Caki2 (cell line): ENCODE data around the gene GATA3. TPM values are rescaled to one million over a fixed set of nuclear protein-coding genes. Genes with fewer than 3 reads are reported as not detected.

Experiments
- DNase-seq: peaks from one replicate; pipeline ENCODE4 v3.0.0-alpha.2; 2015; ENCODE audit warnings: low read depth
- in situ Hi-C: cut with HindIII; loops from 2 replicates; pipeline ENCODE4 v1.10.0; 2016; ENCODE audit warnings: low sequenced_read_pairs, low pct_unique_long_range_greater_than_20kb, mixed read lengths
- total RNA-seq: library from RNA; depleted of rRNA; stranded (reverse); fragments of >200 nt; shearing (Covaris generic); gene quantifications from 2 replicates; pipeline ENCODE4 v1.2.3, GENCODE V29; 2014; ENCODE audit warnings: low replicate concordance; rRNA removed

Gene GATA3
- total RNA-seq, 1 experiment from 2014 or later, result 0.34 TPM

DNA sequence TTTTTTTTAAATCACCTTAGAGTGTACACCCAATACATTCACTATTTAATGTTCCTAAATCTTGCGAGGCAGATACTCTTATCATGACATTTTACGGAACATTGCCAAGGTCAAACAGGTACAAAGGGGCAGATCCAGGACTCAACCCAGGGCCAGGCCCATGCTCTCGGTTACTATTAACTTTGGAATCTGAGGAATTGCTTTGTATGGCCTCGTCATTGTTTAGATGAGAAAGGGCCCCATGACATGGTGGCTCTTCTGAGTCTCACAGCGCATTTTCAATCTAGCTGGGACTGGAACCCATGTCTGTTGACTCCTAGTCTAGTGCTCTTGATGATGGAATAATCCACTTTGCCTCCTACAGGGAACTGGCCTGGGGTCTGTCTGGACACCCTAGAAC is 59.1 kb downstream of the GATA3 start:
- in situ Hi-C loops, result no loop called here
- DNase-seq, result no peak

DNA sequence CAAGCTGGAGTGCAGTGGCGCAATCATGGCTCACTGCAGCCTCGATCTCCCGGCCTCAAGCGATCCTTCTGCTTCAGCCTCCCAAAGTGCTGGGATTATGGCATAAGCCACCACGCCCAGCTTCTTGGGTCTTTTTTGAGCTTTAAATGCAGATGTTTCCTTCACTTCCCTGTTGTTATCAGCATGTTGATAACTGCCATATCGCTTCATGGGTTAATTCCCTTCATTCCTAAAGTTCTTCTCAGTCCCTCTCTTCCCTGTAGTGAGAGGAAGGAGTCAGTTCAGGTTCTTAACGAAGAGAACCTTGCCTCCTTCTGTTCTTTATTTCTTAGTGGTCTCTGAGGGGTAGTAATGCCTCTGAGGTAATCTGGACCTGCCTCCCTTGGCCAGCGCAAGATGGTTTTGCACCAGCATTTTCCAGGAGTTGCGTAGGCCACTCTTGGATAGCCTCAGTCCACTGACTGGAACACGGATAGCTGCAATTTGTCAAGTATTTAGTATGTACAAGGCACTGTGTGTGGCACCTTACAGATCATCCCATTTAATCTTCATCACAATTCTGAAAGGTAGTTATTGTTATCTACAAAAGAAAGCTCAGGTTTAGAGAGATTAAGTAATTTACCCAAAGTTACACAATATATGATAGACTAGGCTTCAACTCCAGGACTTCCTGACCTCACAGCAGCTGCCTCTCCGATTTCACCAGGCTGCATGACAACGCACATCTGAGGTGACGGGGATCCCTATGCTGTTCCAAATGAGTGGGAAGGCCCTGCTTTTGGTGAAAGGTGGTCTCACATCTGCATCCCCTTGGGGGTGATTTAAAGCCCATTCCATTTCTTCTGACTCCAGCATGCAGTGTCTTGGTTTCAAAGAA is 60.5 kb downstream of the GATA3 start:
- DNase-seq, result no peak
- in situ Hi-C loops, result no loop called here

DNA sequence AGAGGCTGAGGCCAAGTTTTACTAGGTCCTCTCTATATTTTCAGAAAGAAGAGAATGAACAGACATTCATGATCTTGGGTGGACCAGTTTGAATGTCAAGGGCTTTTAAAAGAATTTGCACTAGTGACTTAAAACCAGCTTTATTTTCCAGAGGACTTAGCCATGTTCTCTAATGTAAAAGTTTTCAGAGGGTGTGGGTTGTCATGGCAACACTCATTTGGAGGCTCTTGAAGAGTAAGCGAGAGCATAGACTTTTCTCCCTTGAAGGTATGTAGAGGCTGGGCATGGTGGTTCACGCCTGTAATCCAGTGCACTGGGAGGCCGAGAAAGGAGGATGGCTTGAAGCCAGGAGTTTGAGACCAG is 61.1 kb downstream of the GATA3 start:
- in situ Hi-C loops, result no loop called here
- DNase-seq, result no peak

GRCh38 chr10:8116474-8116873 is 62.0 kb downstream of the GATA3 start:
- in situ Hi-C loops, result no loop called here

GRCh38 chr10:8116926-8117493 is 62.5 kb downstream of the GATA3 start:
- DNase-seq, result no peak
- in situ Hi-C loops, result no loop called here

More at GRCh38 chr10:8116474-8116873, 62.0 kb downstream of the GATA3 start:
- DNase-seq, result no peak

DNA sequence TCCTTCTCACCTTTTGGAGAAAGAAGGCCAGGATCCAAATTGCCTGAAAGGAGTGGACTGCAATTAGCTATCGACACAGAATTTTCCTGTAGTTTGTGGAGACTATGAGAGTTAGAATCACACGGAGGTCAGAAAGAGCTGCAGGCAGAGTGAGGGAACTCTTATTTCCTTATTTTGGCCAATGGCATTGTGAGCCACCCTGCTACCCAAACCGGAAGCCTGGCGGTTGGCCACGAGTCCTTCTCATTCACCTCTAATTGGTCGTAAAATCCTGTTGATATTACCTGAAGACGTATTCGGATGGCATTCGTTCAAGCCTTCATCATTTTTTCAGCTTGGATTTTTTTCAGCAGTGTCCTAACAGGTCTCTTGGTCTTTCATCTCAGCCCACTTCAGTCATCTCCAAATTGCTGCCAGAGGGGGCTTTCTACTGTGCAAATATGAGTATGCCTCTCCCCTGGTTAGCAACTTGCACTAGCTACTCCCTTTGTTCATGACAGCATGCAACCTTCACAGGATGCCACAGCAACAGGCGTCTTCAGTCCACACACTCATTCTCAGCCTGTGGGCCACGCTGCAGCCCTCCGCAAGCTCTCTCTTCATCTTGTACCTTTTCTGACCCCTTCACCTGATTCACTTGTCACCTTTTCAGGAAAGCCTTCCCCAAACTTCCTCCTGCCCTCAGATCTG is 66.9 kb downstream of the GATA3 start:
- no peak for DNase-seq
- in situ Hi-C loops, result no loop called here

GRCh38 chr10:8122611-8123369 is 68.3 kb downstream of the GATA3 start:
- DNase-seq, result no peak
- in situ Hi-C loops, result no loop called here

- no peak for DNase-seq
- in situ Hi-C loops, result no loop called here
These were observed 69.9 kb downstream of the GATA3 start for GRCh38 chr10:8124436-8124835.

Other genes starting within 250 kb of the GATA3 start
- gene TAF3, start 236.2 kb upstream of the GATA3 start, total RNA-seq, result 1.0 and 1.3 TPM in 2 replicates